Calu3 (cell line): Measurements from ENCODE around the gene OTOGL. TPM values are rescaled to one million over a fixed set of nuclear protein-coding genes. Genes with fewer than 3 reads are reported as not detected.

Source experiments
- BruUV-seq: library from RNA; stranded (reverse); fragments of 400-500 nt; replicated peaks from 2 replicates; lab custom pipeline; 2021; lab: Mats Ljungman, UMichigan
- CTCF ChIA-PET: fragments of 300-600 bp; sonication (Branson Sonifier 250); formaldehyde crosslinking; loops from one replicate; lab custom pipeline; 2022; ENCODE audit warnings: antibody characterized with exemption; lab: Charles Lee
- DNase-seq: peaks from one replicate; pipeline ENCODE4 v3.0.0; 2022
- H3K27ac Mint-ChIP-seq: one replicate; pipeline ENCODE4 v1.8.0; 2022; ENCODE audit warnings: mixed read lengths; ENCODE audit not compliant: unreplicated experiment
- H3K27me3 Mint-ChIP-seq: one replicate; pipeline ENCODE4 v1.8.0; 2022; ENCODE audit warnings: mixed read lengths; ENCODE audit not compliant: unreplicated experiment
- H3K36me3 Mint-ChIP-seq: one replicate; pipeline ENCODE4 v1.8.0; 2022; ENCODE audit warnings: mild to moderate bottlenecking, moderate library complexity, mixed read lengths; ENCODE audit not compliant: insufficient read depth, unreplicated experiment
- H3K4me1 Mint-ChIP-seq: one replicate; pipeline ENCODE4 v1.8.0; 2022; ENCODE audit warnings: mild to moderate bottlenecking, low read depth, mixed read lengths; ENCODE audit not compliant: unreplicated experiment
- H3K4me3 Mint-ChIP-seq: one replicate; pipeline ENCODE4 v1.8.0; 2022; ENCODE audit warnings: mild to moderate bottlenecking, low read depth, moderate library complexity, mixed read lengths; ENCODE audit not compliant: unreplicated experiment
- H3K9me3 Mint-ChIP-seq: one replicate; pipeline ENCODE4 v1.8.0; 2022; ENCODE audit warnings: low read depth, mixed read lengths; ENCODE audit not compliant: unreplicated experiment
- intact Hi-C: fragments of 100-400 bp; cut with micrococcal nuclease; formaldehyde crosslinking; loops from one replicate; pipeline ENCODE4 v1.10.0; 2022; ENCODE audit not compliant: unreplicated experiment
- total RNA-seq: library from RNA; stranded (reverse); gene quantifications from 2 replicates; pipeline ENCODE4 v1.2.3, GENCODE V29; 2022
- TF ChIP-seq, protein P1 (sequence below): fragments of 200-600 bp; IDR thresholded peaks from one replicate; pipeline ENCODE4 v1.8.0; 2022; ENCODE audit warnings: antibody characterized with exemption; ENCODE audit not compliant: unreplicated experiment

The OTOGL gene
- total RNA-seq, 1 experiment from 2014 or later = 0.09 TPM

DNA sequence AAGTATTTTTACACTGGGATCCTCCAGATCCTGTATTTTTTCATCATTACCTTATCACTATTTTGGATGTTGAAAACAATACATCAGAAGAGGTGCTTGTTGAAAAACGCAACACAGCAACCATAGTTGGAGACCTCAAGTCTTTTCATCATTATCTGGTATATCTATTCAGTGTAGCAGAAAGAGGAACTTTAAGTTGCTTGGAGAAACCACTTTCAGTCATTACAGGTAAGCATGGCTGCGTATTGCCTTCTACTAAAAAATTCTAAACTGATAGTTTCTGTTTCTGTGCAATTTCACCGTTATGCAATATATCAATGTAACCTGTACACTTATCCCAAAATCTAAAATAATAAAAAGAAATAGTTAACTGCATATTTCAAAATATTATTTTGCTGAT lies 312.4 kb downstream of the OTOGL start:
- CTCF ChIA-PET = interaction anchor here (1.0 to 1.2 kb wide), 3 partner anchors 14 to 217 kb away, joined by 3 to 4 read pairs (median 3); no protein-coding TSS in a partner anchor

DNA sequence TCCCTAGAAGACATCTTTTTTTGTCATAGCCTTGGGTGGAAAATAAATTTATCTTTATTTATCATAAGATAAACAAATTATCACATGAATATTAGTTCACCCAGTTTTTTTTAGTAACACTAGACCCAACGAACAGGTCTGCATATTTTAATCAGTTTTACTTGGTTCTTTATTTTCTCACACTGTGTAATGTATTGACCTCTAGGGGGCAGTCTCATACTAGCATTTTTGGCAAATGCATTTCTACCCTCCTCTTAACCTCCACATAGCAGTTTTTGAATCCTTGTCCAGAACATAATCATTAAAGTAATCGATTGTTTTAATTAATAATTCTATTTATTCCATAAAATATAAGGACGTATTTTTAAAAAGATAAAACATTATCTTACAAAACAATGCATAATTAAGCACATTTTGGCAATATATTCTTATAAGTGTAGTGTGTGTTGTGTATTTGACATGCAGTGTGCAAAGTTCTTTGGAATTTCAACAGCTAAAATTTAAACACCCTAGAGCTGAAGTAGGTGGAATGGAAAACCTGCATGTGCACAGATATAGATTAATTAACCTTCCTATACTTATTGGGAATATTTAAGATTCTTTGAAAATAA lies 313.1 kb downstream of the OTOGL start:
- Mint-ChIP-seq H3K4me3 (no peak overlapping the region), H3K4me1 (no peaks in the 10 kb centered on the region), H3K9me3 (no peaks in the 10 kb centered on the region), H3K27ac (no peak overlapping the region), H3K36me3 (no peaks in the 10 kb centered on the region), H3K27me3 (no peaks in the 10 kb centered on the region)
- TF ChIP-seq, protein P1, sequence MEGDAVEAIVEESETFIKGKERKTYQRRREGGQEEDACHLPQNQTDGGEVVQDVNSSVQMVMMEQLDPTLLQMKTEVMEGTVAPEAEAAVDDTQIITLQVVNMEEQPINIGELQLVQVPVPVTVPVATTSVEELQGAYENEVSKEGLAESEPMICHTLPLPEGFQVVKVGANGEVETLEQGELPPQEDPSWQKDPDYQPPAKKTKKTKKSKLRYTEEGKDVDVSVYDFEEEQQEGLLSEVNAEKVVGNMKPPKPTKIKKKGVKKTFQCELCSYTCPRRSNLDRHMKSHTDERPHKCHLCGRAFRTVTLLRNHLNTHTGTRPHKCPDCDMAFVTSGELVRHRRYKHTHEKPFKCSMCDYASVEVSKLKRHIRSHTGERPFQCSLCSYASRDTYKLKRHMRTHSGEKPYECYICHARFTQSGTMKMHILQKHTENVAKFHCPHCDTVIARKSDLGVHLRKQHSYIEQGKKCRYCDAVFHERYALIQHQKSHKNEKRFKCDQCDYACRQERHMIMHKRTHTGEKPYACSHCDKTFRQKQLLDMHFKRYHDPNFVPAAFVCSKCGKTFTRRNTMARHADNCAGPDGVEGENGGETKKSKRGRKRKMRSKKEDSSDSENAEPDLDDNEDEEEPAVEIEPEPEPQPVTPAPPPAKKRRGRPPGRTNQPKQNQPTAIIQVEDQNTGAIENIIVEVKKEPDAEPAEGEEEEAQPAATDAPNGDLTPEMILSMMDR = peak; percentile 63
- CTCF ChIA-PET = interaction anchor here (1.0 to 1.2 kb wide), 4 partner anchors 13 to 217 kb away, joined by 3 to 4 read pairs (median 3); no protein-coding TSS in a partner anchor
- no TSS peak for BruUV-seq
- intact Hi-C loops = loop anchor here (1.0 to 10.0 kb wide), 7 partner anchors 186 to 1212 kb away; no protein-coding TSS in a partner anchor
- peak; percentile 23 for DNase-seq

More for the DNA sequence above, 312.4 kb downstream of the OTOGL start:
- no peaks in the 10 kb centered on the region for H3K4me1 Mint-ChIP-seq
- H3K36me3 Mint-ChIP-seq = no peaks in the 10 kb centered on the region
- TF ChIP-seq, protein P1 = no peak
- no peaks in the 10 kb centered on the region for H3K9me3 Mint-ChIP-seq
- intact Hi-C loops = loop anchor here (1.0 to 10.0 kb wide), 7 partner anchors 187 to 1213 kb away; no protein-coding TSS in a partner anchor
- no peak overlapping the region for H3K27ac Mint-ChIP-seq
- DNase-seq = no peak
- no peak overlapping the region for H3K4me3 Mint-ChIP-seq
- BruUV-seq = no TSS peak
- H3K27me3 Mint-ChIP-seq = no peaks in the 10 kb centered on the region

DNA sequence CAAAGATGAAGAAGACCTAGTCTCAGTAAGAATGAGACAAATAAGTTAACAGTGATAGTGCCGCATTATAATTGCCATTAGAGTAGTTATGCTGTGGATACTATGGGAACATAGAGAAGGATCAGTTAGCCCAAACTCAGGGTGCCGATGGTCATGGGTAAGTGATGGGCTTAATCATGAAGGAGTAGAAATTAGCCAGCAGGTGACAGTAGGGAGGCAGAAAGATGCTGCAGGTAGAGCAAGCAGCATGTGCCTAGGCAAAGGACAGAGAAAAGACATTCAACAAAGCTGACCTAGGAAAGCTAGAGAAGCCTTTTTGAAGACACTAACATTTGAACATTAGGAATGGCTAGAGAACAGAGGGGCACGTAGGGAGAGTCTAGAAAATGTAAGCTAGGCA lies 314.1 kb downstream of the OTOGL start:
- Mint-ChIP-seq H3K36me3 (no peaks in the 10 kb centered on the region), H3K9me3 (no peaks in the 10 kb centered on the region), H3K27ac (no peak overlapping the region), H3K4me3 (no peak overlapping the region), H3K4me1 (no peaks in the 10 kb centered on the region), H3K27me3 (no peaks in the 10 kb centered on the region)
- intact Hi-C loops = loop anchor here (2.0 to 10.0 kb wide), 4 partner anchors 185 to 1211 kb away; no protein-coding TSS in a partner anchor
- BruUV-seq = no TSS peak
- CTCF ChIA-PET = interaction anchor here (1.1 kb wide), 1 partner anchor 195 kb away, joined by 3 read pairs; no protein-coding TSS in a partner anchor
- TF ChIP-seq, protein P1 = no peak
- peak; percentile 13 for DNase-seq

DNA sequence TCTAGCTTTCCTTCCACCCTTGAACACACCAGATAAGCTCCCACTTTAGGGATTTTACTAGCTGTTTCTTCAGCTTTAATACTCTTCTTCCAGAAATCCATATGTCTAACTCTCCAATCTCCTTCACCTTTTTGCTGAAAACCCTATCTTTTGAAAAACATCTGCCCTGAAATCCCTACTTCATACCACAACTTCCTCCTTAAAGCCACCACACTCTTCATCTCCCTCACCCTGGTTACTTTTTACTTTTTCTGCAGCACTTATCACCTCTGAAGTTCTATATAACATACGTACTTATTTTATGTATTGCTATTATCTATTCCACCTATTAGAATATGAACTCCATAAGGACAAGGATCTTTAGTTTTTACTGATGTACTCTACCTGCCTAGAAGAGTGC lies 316.1 kb downstream of the OTOGL start:
- H3K36me3 Mint-ChIP-seq = no peaks in the 10 kb centered on the region
- intact Hi-C loops = loop anchor here (10.0 kb wide), 1 partner anchor 1209 kb away; no protein-coding TSS in a partner anchor
- no peaks in the 10 kb centered on the region for H3K27me3 Mint-ChIP-seq
- TF ChIP-seq, protein P1 = no peak
- CTCF ChIA-PET = no interaction called here
- H3K9me3 Mint-ChIP-seq = no peaks in the 10 kb centered on the region
- no peak for DNase-seq
- no peaks in the 10 kb centered on the region for H3K4me1 Mint-ChIP-seq
- no peak overlapping the region for H3K4me3 Mint-ChIP-seq
- no TSS peak for BruUV-seq
- H3K27ac Mint-ChIP-seq = no peak overlapping the region
